Measurements from ENCODE around the gene USH2A. TPM values are rescaled to one million over a fixed set of nuclear protein-coding genes. Genes with fewer than 3 reads are reported as not detected.

Gene USH2A
- not detected in 2 replicates for total RNA-seq

GRCh38 chr1:216422821-216423520, at the start of gene USH2A:
Gene USH2A, minus strand, starts transcription at chr1:216423448. Its CDS starts 1,112 bp downstream, at chr1:216422336.

All from myometrial cell (primary cell).